ENCODE results near the gene LENEP. TPM values are rescaled to one million over a fixed set of nuclear protein-coding genes. Genes with fewer than 3 reads are reported as not detected.
A peak's percentile ranks its signal among the peaks of the same experiment; 100 is the strongest.

The LENEP gene
- total RNA-seq, 2 experiments from 2014 or later: not detected

DNA sequence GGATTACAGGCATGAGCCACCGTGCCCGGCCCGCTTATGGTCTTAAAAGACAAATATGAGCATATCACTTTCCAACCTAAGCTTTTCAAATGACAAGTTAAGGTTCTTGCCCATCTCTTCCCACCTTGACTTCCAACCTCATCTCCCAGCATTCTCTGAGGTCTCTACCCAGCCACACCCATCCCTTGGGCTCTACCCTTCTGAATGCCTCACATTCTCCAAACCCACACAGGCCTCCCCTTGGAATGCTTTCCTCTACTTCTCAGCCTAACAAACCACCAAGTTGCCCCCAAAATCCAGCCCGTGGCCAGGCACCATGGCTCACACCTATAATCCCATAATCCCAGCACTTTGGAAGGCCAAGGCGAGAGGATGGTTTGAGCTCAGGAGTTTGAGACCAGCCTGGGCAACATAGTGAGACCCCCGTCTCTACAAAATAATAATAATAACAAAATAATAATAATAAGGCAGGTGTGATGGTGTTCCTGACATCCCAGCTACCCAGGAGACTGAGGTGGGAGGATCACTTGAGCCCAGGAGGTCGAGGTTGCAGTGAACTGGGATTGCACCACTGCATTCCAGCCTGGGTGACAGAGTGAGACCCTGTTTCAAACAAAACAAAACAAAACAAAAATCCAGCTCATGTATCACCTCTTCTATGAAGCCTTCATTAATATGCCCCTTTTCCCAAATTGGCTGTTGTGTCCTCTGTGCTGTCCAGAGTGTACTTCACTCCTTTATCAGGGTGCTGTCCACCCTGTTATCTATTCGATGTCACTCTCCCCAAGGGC lies 28.9 kb downstream of the LENEP start:
- Histone ChIP-seq H3K27ac (ENCODE audit: low read depth in 1 of 2, low read length in 2 of 2) (no peak overlapping the region), H3K36me3 (ENCODE audit: insufficient read depth, low read length) (peaks cover 6% of the 10 kb centered on the region), H3K4me3 (ENCODE audit: low read length) (no peak overlapping the region), H3K9me3 (ENCODE audit: control insufficient read depth in 1 of 2, insufficient read depth in 1 of 2, low read length in 2 of 2) (no peaks in the 10 kb centered on the region), H3K4me1 (ENCODE audit: insufficient read depth, low read length) (peaks cover 33% of the 10 kb centered on the region), H3K27me3 (ENCODE audit: control insufficient read depth in 1 of 2, insufficient read depth in 2 of 2, low read length in 2 of 2) (no peaks in the 10 kb centered on the region)
- Mint-ChIP-seq H3K27ac (peak overlapping the region; percentile 68), H3K9me3 (no peaks in the 10 kb centered on the region), H3K4me1 (ENCODE audit: low read depth) (peaks cover 42% of the 10 kb centered on the region), H3K27me3 (no peaks in the 10 kb centered on the region), H3K4me3 (no peak overlapping the region), H3K36me3 (ENCODE audit: low read depth) (no peaks in the 10 kb centered on the region)
- TF ChIP-seq CTCF (IDR thresholded peaks at IDR 0.05): no peak
- no peak for ATAC-seq (ENCODE audit: poor library complexity)
- ChIA-PET POLR2A (interaction anchor here (0.9 to 1.2 kb wide), 5 partner anchors 12 to 67 kb away, joined by 3 to 4 read pairs (median 3); partner anchors contain the start of genes ADAM15, CKS1B and PBXIP1), CTCF (interaction anchor here (0.9 to 9.7 kb wide), 4 partner anchors 24 to 63 kb away, joined by 3 to 159 read pairs (median 3); partner anchors contain the start of genes ADAM15, LENEP and ZBTB7B)
- intact Hi-C loops (cut with DNase I, micrococcal nuclease): loop anchor here in 1 of 2 experiments (10.0 kb wide), 1 partner anchor 358 kb away; no protein-coding TSS in a partner anchor
- no peak for DNase-seq

DNA sequence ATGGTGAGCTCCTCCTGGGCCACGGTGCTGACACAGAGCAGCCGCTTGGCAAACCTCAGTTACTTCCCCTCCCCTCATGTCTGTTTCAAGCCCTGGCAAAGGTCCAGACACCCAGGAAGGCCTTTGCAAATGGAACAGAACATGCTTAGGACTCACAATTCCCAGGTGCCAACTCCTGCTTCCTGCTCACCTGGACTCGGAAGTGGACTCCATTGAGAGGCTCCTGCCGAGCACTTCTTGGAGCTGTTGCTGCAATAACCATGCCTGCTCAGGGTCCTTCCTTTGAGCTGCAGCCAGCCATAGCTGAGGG lies 29.5 kb downstream of the LENEP start:
- ChIA-PET POLR2A (interaction anchor here (0.9 to 1.2 kb wide), 4 partner anchors 12 to 67 kb away, joined by 3 to 4 read pairs (median 3); partner anchors contain the start of genes CKS1B and PBXIP1), CTCF (interaction anchor here (0.9 to 9.7 kb wide), 4 partner anchors 24 to 62 kb away, joined by 3 to 159 read pairs (median 3); partner anchors contain the start of genes ADAM15, LENEP and ZBTB7B)
- H3K4me1 ChIP-seq (ENCODE audit: insufficient read depth, low read length): peaks cover 27% of the 10 kb centered on the region
- DNase-seq: peak in 1 of 14 experiments; percentile 18
- Mint-ChIP-seq H3K4me1 (ENCODE audit: low read depth) (peaks cover 37% of the 10 kb centered on the region), H3K4me3 (no peak overlapping the region), H3K27me3 (no peaks in the 10 kb centered on the region), H3K27ac (peak overlapping the region; percentile 68), H3K36me3 (ENCODE audit: low read depth) (no peaks in the 10 kb centered on the region), H3K9me3 (no peaks in the 10 kb centered on the region)
- no peak for TF ChIP-seq CTCF (IDR thresholded peaks at IDR 0.05)
- peaks cover 6% of the 10 kb centered on the region for H3K36me3 ChIP-seq (ENCODE audit: insufficient read depth, low read length)
- intact Hi-C loops (cut with DNase I, micrococcal nuclease): loop anchor here in 1 of 2 experiments (10.0 kb wide), 1 partner anchor 358 kb away; no protein-coding TSS in a partner anchor
- no peak overlapping the region for H3K27ac ChIP-seq (ENCODE audit: low read depth in 1 of 2, low read length in 2 of 2)
- H3K4me3 ChIP-seq (ENCODE audit: low read length): no peak overlapping the region
- H3K9me3 ChIP-seq (ENCODE audit: control insufficient read depth in 1 of 2, insufficient read depth in 1 of 2, low read length in 2 of 2): no peaks in the 10 kb centered on the region
- no peak for ATAC-seq (ENCODE audit: poor library complexity)
- H3K27me3 ChIP-seq (ENCODE audit: control insufficient read depth in 1 of 2, insufficient read depth in 2 of 2, low read length in 2 of 2): no peaks in the 10 kb centered on the region

DNA sequence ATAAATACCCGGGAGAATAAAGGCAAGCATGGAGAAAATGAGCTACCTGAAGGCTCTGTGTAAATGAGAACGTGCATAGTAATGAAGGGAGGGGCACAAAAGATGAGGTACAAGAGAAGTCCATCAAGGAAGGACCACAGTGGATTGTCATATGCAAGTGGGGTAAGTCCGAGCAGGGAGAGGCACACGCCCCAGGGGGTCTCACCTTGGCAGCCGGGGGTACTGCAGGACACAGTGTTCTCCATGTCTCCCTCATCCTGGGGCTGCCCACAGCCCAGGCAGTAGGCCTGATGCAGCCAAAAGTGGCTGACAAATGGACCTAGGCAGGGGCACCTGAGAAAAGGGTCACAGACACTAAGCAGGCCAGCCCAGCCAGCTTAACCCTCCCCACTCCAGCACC lies 30.2 kb downstream of the LENEP start:
- Mint-ChIP-seq H3K4me3 (no peak overlapping the region), H3K36me3 (ENCODE audit: low read depth) (no peaks in the 10 kb centered on the region), H3K4me1 (ENCODE audit: low read depth) (peaks cover 30% of the 10 kb centered on the region), H3K9me3 (no peaks in the 10 kb centered on the region), H3K27ac (no peak overlapping the region), H3K27me3 (no peaks in the 10 kb centered on the region)
- peaks cover 3% of the 10 kb centered on the region for H3K36me3 ChIP-seq (ENCODE audit: insufficient read depth, low read length)
- H3K27ac ChIP-seq (ENCODE audit: low read depth in 1 of 2, low read length in 2 of 2): no peak overlapping the region
- DNase-seq (no peak), ATAC-seq (ENCODE audit: poor library complexity) (no peak)
- ChIA-PET POLR2A (interaction anchor here (0.9 kb wide), 1 partner anchor 16 kb away, joined by 3 read pairs; no protein-coding TSS in a partner anchor), CTCF (interaction anchor here (0.6 to 9.7 kb wide), 2 partner anchors 25 to 410 kb away, joined by 3 to 159 read pairs; partner anchors contain the start of genes LENEP and ZBTB7B)
- H3K4me1 ChIP-seq (ENCODE audit: insufficient read depth, low read length): peaks cover 20% of the 10 kb centered on the region
- TF ChIP-seq CTCF (IDR thresholded peaks at IDR 0.05): no peak
- no peaks in the 10 kb centered on the region for H3K9me3 ChIP-seq (ENCODE audit: control insufficient read depth in 1 of 2, insufficient read depth in 1 of 2, low read length in 2 of 2)
- H3K4me3 ChIP-seq (ENCODE audit: low read length): no peak overlapping the region
- H3K27me3 ChIP-seq (ENCODE audit: control insufficient read depth in 1 of 2, insufficient read depth in 2 of 2, low read length in 2 of 2): no peaks in the 10 kb centered on the region
- intact Hi-C loops (cut with DNase I, micrococcal nuclease): loop anchor here in 1 of 2 experiments (10.0 kb wide), 1 partner anchor 359 kb away; no protein-coding TSS in a partner anchor

All from CD4-positive, alpha-beta T cell (primary cell).